Measurements from ENCODE around the gene B3GNT9.

Gene B3GNT9

DNA sequence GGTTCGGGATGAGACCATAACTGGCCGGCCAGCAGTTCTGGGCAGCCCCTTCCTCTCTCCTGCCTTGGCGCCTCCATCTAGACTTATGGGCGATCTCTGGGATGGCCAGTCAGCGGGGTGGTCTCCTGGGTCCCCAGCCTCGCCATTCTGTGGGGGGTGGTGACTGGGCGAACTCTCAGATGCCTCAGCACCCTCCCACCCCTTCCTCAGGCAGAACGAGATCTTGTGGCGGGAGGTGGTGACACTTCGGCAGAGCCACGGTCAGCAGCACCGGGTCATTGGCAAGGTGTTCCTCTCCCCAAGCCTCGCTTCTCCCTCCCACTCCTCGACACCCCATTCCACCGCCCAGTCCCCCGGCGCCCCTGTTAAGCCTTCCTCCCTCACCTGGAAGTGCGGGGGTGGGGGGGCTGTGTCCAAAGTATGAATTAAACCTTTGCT, 15.3 kb upstream of the B3GNT9 start:
- no peak for DNase-seq

GRCh38 chr16:67165121-67166078, 14.6 kb upstream of the B3GNT9 start:
- DNase-seq, result no peak

DNA sequence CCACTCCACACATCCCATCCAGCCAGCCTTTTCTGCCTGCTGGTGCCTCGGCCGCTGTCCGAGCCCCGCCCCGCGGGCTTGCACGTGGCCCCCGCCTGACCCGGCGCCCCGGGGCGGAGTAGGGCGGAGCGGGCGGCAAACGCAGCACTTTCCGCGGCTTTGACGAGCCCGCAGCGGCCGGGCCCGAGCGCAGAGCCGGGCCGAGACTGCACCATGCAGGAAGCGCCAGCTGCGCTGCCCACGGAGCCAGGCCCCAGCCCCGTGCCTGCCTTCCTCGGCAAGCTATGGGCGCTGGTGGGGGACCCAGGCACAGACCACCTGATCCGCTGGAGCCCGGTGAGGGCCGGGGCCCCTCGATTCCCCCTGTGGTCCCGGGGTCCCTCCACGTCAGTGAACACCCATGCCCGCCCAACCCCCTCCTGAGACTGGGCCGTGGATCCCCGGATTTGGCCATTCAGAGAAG, 13.8 kb upstream of the B3GNT9 start, which contains the start of gene HSF4:
Gene HSF4, plus strand, starts transcription at position 147 of the 463 bp plus-strand sequence. Its CDS starts 67 bp downstream, at position 214.
- no peak for DNase-seq

DNA sequence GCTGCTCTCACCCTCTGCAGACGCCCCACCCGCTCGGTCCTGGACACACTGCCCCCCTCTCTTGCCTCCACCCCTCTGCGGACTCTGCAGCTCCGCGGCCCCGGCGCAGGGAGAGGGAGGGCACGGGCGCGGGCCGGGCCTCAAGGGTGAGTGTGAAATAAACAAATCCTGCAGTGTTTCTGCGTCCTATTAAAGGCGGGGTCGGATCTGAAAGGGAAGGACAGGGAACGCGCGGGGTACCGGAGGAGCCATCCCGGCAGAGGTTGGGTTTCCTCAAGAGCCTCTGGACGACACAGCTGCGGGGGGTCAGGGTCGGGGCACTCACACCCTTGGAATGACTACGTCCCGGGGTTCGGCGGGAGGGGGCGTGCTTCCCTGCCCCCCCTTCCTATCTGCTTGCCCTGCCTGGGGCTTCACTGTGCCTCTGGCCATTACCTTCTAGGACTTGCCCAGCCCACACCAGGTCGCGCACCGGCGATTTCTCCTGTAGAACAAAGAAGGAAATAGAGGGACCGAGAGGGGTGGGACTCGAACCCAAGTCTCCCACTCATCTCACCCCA, 13.3 kb upstream of the B3GNT9 start:
- no peak for DNase-seq

GRCh38 chr16:67163164-67163998, 12.6 kb upstream of the B3GNT9 start:
- DNase-seq, result peak; percentile 90

- DNase-seq, result no peak
Observed at GRCh38 chr16:67162506-67163163, 11.8 kb upstream of the B3GNT9 start.

GRCh38 chr16:67161595-67162058, 10.8 kb upstream of the B3GNT9 start:
- DNase-seq, result no peak

DNA sequence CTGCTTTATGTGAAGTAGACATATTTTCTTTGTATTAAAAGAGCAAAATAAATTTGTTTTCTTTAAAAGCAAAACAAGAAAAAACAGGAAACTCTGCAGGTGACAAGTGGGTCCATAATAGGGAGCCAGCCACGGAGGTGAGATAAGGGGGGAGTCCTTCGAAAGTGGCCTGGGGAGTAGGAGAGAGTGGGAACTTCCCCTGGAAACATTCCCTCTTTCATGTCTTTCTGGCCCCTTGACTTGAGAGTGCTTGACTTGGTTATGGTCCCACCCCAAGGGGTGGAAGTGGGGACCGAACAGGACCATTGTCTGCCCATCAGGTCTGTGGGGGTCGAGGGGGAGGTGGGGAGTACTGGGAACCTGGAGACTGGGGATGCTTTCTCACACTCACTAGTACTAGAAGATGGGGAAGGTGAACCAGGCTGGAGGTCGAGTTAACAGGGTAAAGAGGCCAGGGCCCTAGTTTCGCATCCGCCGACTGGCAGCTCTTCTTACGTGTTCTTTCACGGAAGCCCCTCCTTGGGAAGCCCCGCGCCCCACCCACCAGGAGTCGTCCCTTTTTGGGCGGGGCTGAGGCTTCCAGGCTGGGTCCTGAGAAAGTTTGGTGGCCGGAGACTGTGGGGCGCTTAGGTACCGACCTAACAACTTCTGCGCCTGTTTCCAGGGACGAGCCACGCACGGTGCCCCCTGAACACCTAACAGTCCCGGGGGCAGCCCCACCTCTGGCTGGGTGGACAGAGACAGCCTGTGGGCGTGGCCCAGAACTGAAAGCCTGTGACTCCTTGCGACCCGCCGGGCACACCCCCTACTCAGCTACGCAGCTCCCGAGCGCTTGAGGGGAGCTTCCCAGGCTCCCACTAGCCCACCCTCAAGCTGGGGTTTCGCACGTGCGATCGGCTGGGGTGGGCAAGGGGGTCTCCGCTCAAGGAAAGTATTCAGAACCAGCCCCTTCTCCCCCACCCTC, 8.1 kb upstream of the B3GNT9 start:
- no peak for DNase-seq

GRCh38 chr16:67157892-67158635, 7.3 kb upstream of the B3GNT9 start:
- DNase-seq, result no peak

DNA sequence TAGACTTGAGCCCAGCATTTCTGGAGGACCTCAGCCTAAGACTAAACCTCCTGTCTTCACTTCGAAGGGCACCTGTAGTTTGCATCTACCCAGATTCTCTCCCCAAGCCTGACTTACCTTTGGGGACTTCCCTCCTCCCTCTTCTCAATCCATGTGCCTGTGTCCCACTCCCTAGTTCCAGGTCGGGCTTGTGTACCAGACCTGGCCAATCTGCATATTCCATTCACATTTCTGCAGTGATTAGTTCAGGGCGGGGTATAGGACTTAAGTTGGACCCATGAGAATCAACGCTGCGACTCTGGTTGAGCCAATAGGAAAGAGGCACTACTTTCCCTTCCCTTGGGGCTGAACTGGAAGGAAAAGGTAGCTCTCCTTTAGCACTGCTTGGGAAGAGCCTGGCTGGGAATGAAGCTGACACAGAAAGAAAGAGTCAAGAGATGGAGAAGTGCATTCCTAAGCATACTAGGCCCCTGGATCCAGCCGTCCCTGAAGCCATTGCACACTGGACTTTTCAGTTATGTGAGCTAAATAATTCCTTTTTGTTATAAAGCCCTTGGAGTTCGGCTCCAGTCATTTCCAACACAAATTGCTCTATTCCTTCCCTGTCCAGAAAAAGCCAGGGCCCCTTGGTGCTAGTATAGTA, 6.4 kb upstream of the B3GNT9 start:
- DNase-seq, result no peak

DNA sequence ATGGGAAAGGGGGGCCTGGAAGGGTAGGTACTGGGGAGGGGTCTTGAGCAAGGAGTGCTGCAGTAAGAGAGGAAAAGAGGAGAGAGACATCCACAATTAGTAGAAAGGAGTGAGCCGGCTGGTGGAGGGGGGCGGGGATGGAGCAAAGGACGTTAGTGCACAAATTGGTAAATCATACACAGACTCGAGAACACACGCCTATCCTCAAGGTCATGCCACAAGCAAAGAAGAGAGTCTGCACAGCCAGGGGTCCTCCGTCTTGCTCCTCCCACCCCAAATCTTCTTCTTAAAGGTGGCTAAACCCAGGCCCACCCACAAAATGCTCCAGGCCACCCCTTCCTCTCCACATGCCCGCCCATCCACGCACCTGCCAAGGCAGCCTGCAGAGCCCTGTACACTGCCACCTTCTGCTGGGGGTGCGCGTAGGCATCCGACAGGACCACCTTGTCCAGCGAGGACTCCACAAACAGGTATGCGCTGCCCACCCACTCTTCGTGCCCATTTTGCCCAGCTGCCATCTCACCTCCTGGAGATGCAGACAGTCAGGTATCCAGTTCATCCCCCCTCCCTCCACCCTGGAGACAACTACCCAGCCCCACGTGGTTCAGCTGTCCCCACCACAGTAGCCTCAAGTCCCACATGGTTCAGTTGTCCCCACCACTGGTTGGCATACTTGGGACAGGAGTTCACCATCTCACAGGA, 5.5 kb upstream of the B3GNT9 start:
- DNase-seq, result no peak

DNA sequence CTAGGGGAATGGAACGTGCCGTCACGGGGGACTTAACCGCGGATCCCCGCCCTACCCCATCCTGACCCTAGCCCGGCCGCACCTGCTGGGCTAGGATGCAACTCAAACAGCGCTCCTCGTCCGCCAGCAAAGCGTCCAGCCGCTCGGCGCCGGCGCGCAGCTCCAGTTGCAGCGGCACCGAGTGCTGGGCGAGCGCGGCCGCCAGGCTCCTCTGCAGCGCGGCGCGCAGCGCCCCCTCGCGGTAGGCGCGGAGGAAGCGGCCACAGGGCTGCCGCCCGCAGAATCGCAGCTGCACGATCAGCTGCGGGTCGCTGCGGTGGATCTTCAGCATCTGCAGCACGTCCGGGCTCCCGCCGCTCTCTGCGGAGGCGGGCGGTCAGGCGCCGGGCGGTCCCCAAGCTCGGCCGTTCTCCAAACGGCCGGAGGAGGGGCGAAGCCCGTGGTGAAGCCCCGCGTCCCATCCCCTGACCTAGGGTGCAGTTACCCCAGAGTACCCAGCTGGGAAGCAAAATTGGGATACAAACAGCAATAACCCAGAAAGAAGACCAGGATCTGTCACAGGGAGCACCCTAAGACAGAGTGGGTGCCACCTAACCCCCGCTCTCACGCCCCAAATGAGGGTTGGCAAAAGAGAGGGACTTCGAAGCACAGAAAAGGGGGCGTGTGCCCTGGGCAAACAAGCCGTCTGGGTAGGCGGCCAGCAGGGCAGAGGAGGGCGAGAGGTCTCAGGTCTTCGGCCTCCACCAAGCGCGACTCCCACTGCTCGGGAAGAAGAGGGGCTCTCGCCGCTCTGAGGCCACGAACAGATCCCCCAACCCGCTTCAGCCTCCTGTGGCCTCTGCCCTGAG, 4.7 kb upstream of the B3GNT9 start:
- peak; percentile 63 for DNase-seq

- no peak for DNase-seq
Observed at GRCh38 chr16:67154578-67155294, 3.9 kb upstream of the B3GNT9 start.

GRCh38 chr16:67151431-67152097, 766 bp upstream of the B3GNT9 start:
- DNase-seq, result no peak

- DNase-seq, result peak; percentile 61
Observed at GRCh38 chr16:67150047-67150832, 558 bp downstream of the B3GNT9 start.

Measured in NCI-H2171 (cell line).